HCT116 (cell line): ENCODE data around the gene SSBP1. TPM values are rescaled to one million over a fixed set of nuclear protein-coding genes. Genes with fewer than 3 reads are reported as not detected.

Experiments used
- ATAC-seq: fragments of 200-7000 bp; cut with Tn5 transposase; 2 replicates; pipeline ENCODE4 v1.9.1; 2020; ENCODE audit warnings: mild to moderate bottlenecking, moderate library complexity
- BruUV-seq: library from RNA; stranded (reverse); fragments of 400-500 nt; replicated peaks from 2 replicates; lab custom pipeline; 2021; lab: Mats Ljungman, UMichigan
- CTCF ChIA-PET: fragments of 300-600 bp; sonication (Branson Sonifier 250); formaldehyde crosslinking; loops from one replicate; lab custom pipeline; 2021; ENCODE audit warnings: antibody characterized with exemption; lab: Charles Lee
- POLR2A ChIA-PET: fragments of 300-600, 350-600 bp; sonication (Branson Sonifier 250); formaldehyde crosslinking; loops from one replicate; lab custom pipeline; 2021; ENCODE audit warnings: antibody characterized with exemption; lab: Charles Lee
- RAD21 ChIA-PET, 2 experiments: fragments of 300-600 bp; sonication (Branson Sonifier 250); formaldehyde crosslinking; loops; one replicate each; lab custom pipeline; 2023; ENCODE audit warnings: low total read pairs in 2 of 2; ENCODE audit not compliant: uncharacterized antibody in 2 of 2, unreplicated experiment in 2 of 2, low non-redundant PET in 1 of 2; lab: Charles Lee
- DNase-seq: peaks from one replicate; pipeline ENCODE4 v3.0.0-alpha.2; 2010; ENCODE audit warnings: low read depth, low spot score
- H2AFZ ChIP-seq: fragments of 200-600 bp; shearing (Covaris generic), sonication (generic); 2 replicates; pipeline ENCODE4 v1.6.1; 2017; ENCODE audit warnings: low read depth, mixed run types, mixed read lengths, antibody characterized with exemption, low read length; ENCODE audit not compliant: poor library complexity, severe bottlenecking
- H3K27ac ChIP-seq: 2 replicates; pipeline ENCODE4 v1.5.1; 2012; ENCODE audit warnings: low read depth, low read length
- H3K27me3 ChIP-seq: fragments of 200-600 bp; sonication (generic); 2 replicates; pipeline ENCODE4 v1.6.1; 2016; ENCODE audit warnings: mixed run types, low read length, mixed read lengths; ENCODE audit not compliant: insufficient read depth
- H3K36me3 ChIP-seq, 2 experiments: fragments of 200-500 bp in 1 of 2; fragments of 200-600 bp in 1 of 2; sonication (Bioruptor generic) in 1 of 2; sonication (generic) in 1 of 2; 2 replicates each; pipeline versions ENCODE4 v1.5.1 to v1.6.1; 2014 to 2016; ENCODE audit warnings: low read length in 2 of 2, inconsistent platforms in 1 of 2, mixed read lengths in 1 of 2, mixed run types in 1 of 2; ENCODE audit not compliant: insufficient read depth in 2 of 2, control insufficient read depth in 1 of 2
- H3K4me1 ChIP-seq, 2 experiments: fragments of 200-600 bp in 1 of 2; sonication (generic) in 1 of 2; 2 replicates each; pipeline versions ENCODE4 v1.5.1 to v1.6.1; 2012 to 2017; ENCODE audit warnings: low read length in 2 of 2, inconsistent platforms in 1 of 2, mild to moderate bottlenecking in 1 of 2, mixed read lengths in 1 of 2, mixed run types in 1 of 2, moderate library complexity in 1 of 2; ENCODE audit not compliant: insufficient read depth in 2 of 2, control insufficient read depth in 1 of 2
- H3K4me2 ChIP-seq: fragments of 200-600 bp; sonication (generic); 2 replicates; pipeline ENCODE4 v1.6.1; 2017; ENCODE audit warnings: mixed run types, low read length, mixed read lengths
- H3K4me3 ChIP-seq, 2 experiments: fragments of 200-600 bp in 1 of 2; sonication (generic) in 1 of 2; replicated peaks in 1 of 2; 2 replicates each; pipeline ENCODE4 v1.5.1; 2011 to 2016; ENCODE audit warnings: low read length in 2 of 2, control low read depth in 1 of 2, low read depth in 1 of 2, mild to moderate bottlenecking in 1 of 2, mixed read lengths in 1 of 2, mixed run types in 1 of 2
- H3K79me2 ChIP-seq: fragments of 200-600 bp; sonication (generic); 2 replicates; pipeline ENCODE4 v1.6.1; 2017; ENCODE audit warnings: mild to moderate bottlenecking, mixed run types, low read length, moderate library complexity, mixed read lengths; ENCODE audit not compliant: insufficient read depth
- H3K9ac ChIP-seq: fragments of 200-600 bp; sonication (generic); 2 replicates; pipeline ENCODE4 v1.6.1; 2016; ENCODE audit warnings: low read length, mixed read lengths
- H3K9me2 ChIP-seq: fragments of 200-600 bp; sonication (generic), shearing (Covaris generic); 2 replicates; pipeline ENCODE4 v1.6.1; 2017; ENCODE audit warnings: mixed run types, mild to moderate bottlenecking, moderate library complexity; ENCODE audit not compliant: insufficient read depth
- H3K9me3 ChIP-seq, 2 experiments: fragments of 200-500 bp in 1 of 2; fragments of 200-600 bp in 1 of 2; sonication (Bioruptor generic) in 1 of 2; sonication (generic) in 1 of 2; 2 replicates each; pipeline ENCODE4 v1.6.1; 2014 to 2017; ENCODE audit warnings: low read length in 2 of 2, mixed read lengths in 2 of 2, inconsistent platforms in 1 of 2, low read depth in 1 of 2, mild to moderate bottlenecking in 1 of 2, mixed run types in 1 of 2, moderate library complexity in 1 of 2; ENCODE audit not compliant: control insufficient read depth in 1 of 2, insufficient read depth in 1 of 2
- H4K20me1 ChIP-seq: fragments of 200-600 bp; sonication (generic), shearing (Covaris generic); 2 replicates; pipeline ENCODE4 v1.6.1; 2017; ENCODE audit warnings: mixed run types, mild to moderate bottlenecking, moderate library complexity; ENCODE audit not compliant: insufficient read depth
- ATF3 ChIP-seq: IDR thresholded peaks from 2 replicates; pipeline ENCODE4 v1.6.1; 2012
- CBX3 ChIP-seq: IDR thresholded peaks from 2 replicates; pipeline ENCODE4 v1.6.1; 2012; ENCODE audit warnings: low read depth
- CEBPB ChIP-seq: IDR thresholded peaks from 2 replicates; pipeline ENCODE4 v1.6.1; 2012; ENCODE audit warnings: low read depth
- EGR1 ChIP-seq: IDR thresholded peaks from 2 replicates; pipeline ENCODE4 v1.6.1; 2012; ENCODE audit warnings: low read depth
- FOSL1 ChIP-seq: IDR thresholded peaks from 2 replicates; pipeline ENCODE4 v1.6.1; 2012; ENCODE audit warnings: low read depth
- JUND ChIP-seq: IDR thresholded peaks from 2 replicates; pipeline ENCODE4 v1.6.1; 2012
- POLR2AphosphoS5 ChIP-seq: IDR thresholded peaks from 2 replicates; pipeline ENCODE4 v1.6.1; 2011; ENCODE audit warnings: mild to moderate bottlenecking, low read depth, low read length, moderate library complexity
- RAD21 ChIP-seq: IDR thresholded peaks from 2 replicates; pipeline ENCODE4 v1.6.1; 2012; ENCODE audit warnings: low read depth, mild to moderate bottlenecking
- REST ChIP-seq: IDR thresholded peaks from 2 replicates; pipeline ENCODE4 v1.6.1; 2012; ENCODE audit warnings: low read depth
- SP1 ChIP-seq: IDR thresholded peaks from 2 replicates; pipeline ENCODE4 v1.6.1; 2012; ENCODE audit warnings: low read depth
- intact Hi-C: fragments of 100-400 bp; cut with micrococcal nuclease; formaldehyde crosslinking; loops from 2 replicates; pipeline ENCODE4 v1.10.0; 2022
- total RNA-seq: library from RNA; stranded (reverse); gene quantifications from one replicate; pipeline ENCODE4 v1.2.1, GENCODE V29; 2021; ENCODE audit not compliant: unreplicated experiment

SSBP1 gene
- total RNA-seq, 1 experiment from 2014 or later, result 171 TPM

GRCh38 chr7:141717450-141717849 lies 20.7 kb upstream of the SSBP1 start:
- ChIA-PET POLR2A (no interaction called here), RAD21 (no interaction called here), CTCF (interaction anchor here (1.4 kb wide), 1 partner anchor 20 kb away, joined by 5 read pairs; the partner anchor contains the start of gene SSBP1)
- H3K27ac ChIP-seq, result no peak overlapping the region
- H3K4me3 ChIP-seq, result no peak overlapping the region
- intact Hi-C loops, result no loop called here
- no peaks in the 10 kb centered on the region for H3K36me3 ChIP-seq
- no peaks in the 10 kb centered on the region for H3K79me2 ChIP-seq
- no peaks in the 10 kb centered on the region for H3K4me1 ChIP-seq
- H3K4me2 ChIP-seq, result no peak overlapping the region
- H3K9me2 ChIP-seq, result no peaks in the 10 kb centered on the region
- peaks cover 23% of the 10 kb centered on the region; the same call in 1 of the 2 replicates for H3K27me3 ChIP-seq
- ATAC-seq (no peak), DNase-seq (no peak)
- H2AFZ ChIP-seq, result no peak overlapping the region
- H3K9me3 ChIP-seq, result no peaks in the 10 kb centered on the region
- no peak for TF ChIP-seq CEBPB
- TF ChIP-seq POLR2AphosphoS5, result no peak
- TF ChIP-seq FOSL1, result no peak
- TF ChIP-seq SP1, result no peak
- no peak for TF ChIP-seq ATF3
- TF ChIP-seq EGR1, result no peak
- TF ChIP-seq CBX3, result no peak
- TF ChIP-seq JUND, result no peak
- TF ChIP-seq RAD21, result no peak
- TF ChIP-seq REST, result no peak
- no TSS peak for BruUV-seq
- no peak overlapping the region for H3K9ac ChIP-seq
- H4K20me1 ChIP-seq, result no peaks in the 10 kb centered on the region
